ENCODE data around the gene SUSD1.

- no peak for TF ChIP-seq CTCF (IDR thresholded peaks at IDR 0.05; ENCODE audit: poor library complexity, severe bottlenecking)
- no peak for TF ChIP-seq MXI1 (conservative IDR thresholded peaks at IDR 0.05; ENCODE audit: poor library complexity, severe bottlenecking)
- no peak for TF ChIP-seq REST (IDR thresholded peaks at IDR 0.05; ENCODE audit: borderline replicate concordance)
- no peak for TF ChIP-seq POLR2AphosphoS5 (IDR thresholded peaks at IDR 0.05)
- TF ChIP-seq RAD21 (conservative IDR thresholded peaks at IDR 0.05): no peak
- no peak for TF ChIP-seq SMC3 (conservative IDR thresholded peaks at IDR 0.05; ENCODE audit: poor library complexity)
- no peak for TF ChIP-seq EZH2 (IDR thresholded peaks at IDR 0.05; ENCODE audit: borderline replicate concordance, insufficient read depth, low read length, poor library complexity, severe bottlenecking)
- TF ChIP-seq TAF1 (IDR thresholded peaks at IDR 0.05; ENCODE audit: low read depth): no peak
- no peak for TF ChIP-seq EP300 (conservative IDR thresholded peaks at IDR 0.05; ENCODE audit: poor library complexity, severe bottlenecking)
Measured at GRCh38 chr9:112184221-112184620, 9.1 kb upstream of the SUSD1 start.

Data from neural cell (in vitro differentiated cells).